M059J (cell line): ENCODE data around the gene TCF19. TPM values are rescaled to one million over a fixed set of nuclear protein-coding genes. Genes with fewer than 3 reads are reported as not detected.

Source experiments
- DNase-seq: peaks from one replicate; pipeline ENCODE4 v3.0.0-alpha.2; 2012; ENCODE audit warnings: low read depth
- total RNA-seq: library from RNA; depleted of rRNA; stranded (reverse); fragments of >200 nt; shearing (Covaris generic); gene quantifications from 2 replicates; pipeline ENCODE4 v1.2.3, GENCODE V29; 2014

Gene TCF19
- total RNA-seq, 1 experiment from 2014 or later, result 130 TPM

GRCh38 chr6:31128093-31128676 is 30.2 kb upstream of the TCF19 start:
- DNase-seq, result peak; percentile 66

DNA sequence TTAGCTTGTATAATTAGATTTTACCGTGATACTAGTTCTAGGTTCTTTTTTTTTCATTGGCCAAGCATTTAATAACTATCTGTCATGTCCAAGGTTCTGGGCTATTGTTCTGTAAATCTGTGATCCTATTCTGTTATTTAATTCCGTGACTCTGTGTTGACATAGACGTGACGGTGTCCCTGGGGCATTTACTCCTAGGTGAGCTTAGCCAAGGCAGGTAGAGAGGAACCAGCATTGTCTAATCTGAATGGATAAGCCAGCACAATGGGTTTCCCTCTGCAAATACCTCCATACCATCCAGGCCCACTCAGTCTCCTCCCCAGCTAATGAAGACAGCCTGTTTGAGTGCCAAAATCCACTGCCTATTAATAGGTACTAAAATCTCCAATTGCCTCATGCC is 29.3 kb upstream of the TCF19 start:
- no peak for DNase-seq

DNA sequence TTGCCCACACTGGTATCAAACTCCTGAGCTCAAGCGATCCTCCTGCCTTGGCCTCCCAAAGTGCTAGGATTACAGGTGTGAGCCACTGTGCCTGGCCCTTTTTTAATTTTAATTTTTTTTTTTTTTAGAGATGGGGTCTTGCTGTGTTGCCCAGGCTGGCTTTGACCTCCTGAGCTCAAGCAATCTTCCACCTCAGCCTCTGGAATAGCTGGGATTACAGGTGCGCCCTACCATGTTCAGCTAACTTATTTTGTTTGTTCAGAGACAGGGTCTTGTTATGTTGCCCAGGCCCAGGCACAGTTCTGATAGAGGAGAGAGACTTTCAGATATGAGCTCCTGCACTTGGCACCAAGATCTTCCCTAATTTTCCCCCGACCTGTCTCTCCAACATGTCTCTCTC is 27.6 kb upstream of the TCF19 start:
- no peak for DNase-seq

DNA sequence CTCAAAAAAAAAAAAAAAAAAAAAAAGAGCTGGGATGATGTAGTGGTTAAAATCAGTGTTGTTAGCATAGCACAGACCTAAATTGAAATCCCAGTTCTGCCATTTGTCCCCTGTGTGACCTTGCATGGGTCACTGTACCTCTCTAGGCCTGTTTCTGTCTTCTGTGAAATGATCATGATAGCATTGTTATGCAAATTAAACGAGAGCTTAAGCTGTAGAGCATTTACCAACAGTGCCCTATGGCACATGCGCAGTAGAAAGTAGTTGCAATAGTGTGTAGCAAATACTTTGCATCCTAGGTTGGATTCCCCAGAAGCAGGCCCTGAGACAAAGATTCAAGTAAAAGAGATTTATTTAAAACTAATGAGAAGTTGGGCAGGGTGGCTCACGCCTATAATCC is 26.8 kb upstream of the TCF19 start:
- DNase-seq, result no peak

DNA sequence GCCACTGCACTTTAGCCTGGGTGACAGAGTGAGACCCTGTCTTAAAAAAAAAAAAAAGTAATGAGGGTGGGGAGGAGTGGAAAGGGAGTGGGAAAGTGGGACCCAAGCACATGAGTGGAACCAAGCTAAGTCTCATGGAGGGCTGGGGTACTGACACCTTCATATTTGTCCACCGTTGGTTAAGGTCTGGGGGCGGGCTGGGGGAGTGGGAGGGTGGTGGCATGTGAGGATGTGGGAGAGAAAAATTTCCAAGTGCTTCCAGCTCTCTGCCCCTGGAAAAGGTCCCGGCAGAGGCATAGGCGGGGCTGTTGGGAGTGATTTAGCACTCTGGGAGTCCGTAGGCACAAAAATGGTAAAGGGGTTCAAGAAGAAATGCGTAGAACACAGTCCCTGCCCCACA is 25.6 kb upstream of the TCF19 start:
- no peak for DNase-seq

GRCh38 chr6:31135710-31136109 is 22.7 kb upstream of the TCF19 start:
- DNase-seq, result no peak

DNA sequence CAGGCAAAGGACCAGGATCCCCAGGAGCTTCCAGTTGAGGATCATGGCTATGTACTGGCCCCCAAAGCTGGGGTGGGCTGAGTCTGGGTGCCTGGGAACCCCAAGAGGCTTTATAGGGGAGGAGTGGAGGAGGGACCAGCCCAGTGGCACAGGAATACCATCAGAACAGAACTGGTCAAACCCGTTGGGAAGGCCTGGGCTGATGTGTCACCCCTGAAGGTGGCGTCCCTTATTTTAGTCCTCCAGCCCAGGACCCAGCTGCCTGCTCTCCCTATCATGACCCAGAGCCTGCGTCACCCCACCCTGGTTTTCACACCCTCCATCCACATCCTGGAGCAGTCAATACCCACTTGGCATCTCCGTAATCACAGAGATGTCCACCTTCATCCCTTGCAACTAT is 19.4 kb upstream of the TCF19 start, which contains the start of gene PSORS1C2:
PSORS1C2 (minus strand) TSS at position 85 of the 400 bp plus-strand sequence; CDS start at position 45, 40 bp downstream.
- DNase-seq, result no peak

DNA sequence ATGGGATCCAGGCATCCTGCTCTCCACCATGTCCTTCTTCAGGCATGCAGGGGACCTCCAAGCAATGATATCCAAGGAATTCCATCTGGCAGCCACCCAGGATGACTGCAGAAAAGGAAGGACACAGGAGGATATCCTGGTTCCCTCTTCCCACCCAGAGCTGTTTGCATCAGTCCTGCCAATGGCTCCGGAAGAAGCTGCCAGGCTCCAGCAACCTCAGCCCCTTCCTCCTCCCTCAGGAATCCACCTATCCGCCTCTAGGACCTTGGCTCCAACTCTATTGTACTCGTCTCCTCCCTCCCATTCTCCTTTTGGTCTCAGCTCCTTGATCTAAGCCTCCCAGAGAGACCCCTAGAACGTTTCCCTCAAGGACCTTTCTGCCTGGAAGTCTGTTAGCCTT is 18.8 kb upstream of the TCF19 start:
- DNase-seq, result peak; percentile 53

GRCh38 chr6:31140643-31141042 is 17.7 kb upstream of the TCF19 start:
- no peak for DNase-seq

GRCh38 chr6:31142361-31142761 is 16.0 kb upstream of the TCF19 start:
- no peak for DNase-seq

- peak; percentile 86 for DNase-seq
These were observed 15.2 kb upstream of the TCF19 start for GRCh38 chr6:31143148-31143547.

DNA sequence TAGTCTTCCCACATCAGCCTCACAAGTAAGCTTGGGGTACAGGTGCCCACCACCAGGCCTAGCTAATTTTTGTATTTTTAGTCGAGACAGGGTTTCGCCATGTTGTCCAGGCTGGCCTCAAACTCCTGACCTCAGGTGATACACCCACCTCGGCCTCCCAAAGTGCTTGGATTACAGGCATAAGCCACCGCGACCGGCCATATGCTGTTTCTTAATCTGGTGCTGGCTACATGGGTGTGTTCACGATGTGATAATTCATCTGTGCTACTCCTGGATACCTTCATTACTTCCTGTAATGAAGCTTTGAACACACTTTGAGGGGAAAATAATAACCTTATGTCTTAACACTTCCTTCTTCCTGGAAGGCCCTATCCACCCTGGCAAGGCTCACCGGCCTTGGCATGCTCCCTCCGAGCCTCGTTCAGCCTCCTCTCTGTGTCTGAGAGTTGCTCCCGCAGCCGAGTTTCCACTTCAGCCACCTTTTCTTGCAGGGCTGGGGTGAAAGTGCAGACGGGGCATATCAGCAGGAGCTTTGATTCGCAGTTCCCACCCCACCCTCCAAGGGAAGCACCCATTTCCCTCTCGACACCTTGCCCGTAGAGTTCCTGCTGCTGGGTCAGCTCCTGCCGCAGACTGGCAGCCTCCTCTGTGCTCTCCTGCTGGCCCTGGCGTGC is 14.0 kb upstream of the TCF19 start:
- no peak for DNase-seq

DNA sequence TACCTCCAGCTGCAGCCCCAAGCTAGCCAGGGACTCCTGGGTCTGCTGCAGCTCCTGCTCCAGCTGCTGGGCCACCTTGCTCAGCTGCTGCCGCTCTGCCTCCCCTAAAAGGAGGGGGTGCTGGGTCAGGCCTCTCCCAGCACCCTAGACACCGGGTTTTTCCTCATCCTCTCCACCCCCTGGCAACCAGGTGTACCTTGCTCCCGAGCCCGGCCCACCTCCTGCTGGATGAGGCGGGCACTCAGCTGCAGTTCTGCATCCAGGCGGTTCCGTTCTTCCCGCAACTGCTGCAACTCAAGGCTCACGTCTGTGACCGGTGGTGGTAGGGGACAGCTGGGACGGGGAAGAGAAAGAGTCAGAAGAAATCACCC is 13.4 kb upstream of the TCF19 start:
- DNase-seq, result no peak

DNA sequence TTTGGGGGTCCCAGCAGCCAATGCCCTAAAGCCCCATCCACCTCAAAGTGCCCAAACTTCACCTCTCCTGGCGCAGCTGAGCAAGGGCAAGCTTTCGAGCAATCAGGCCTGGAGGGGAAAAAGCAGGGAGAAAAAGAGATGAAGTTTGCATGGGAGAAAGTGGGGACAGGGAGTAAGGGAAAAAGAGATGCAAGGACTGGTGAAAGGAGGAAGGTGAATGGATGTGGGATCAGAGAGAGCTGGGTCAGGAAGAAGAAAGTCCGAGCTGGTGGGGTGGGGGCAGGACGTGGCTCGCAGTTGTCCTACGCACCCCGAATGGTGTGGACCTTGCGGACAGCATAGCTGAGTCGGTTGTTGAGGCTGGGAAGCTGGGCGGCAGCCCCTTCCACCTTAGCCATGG is 13.0 kb upstream of the TCF19 start:
- no peak for DNase-seq

DNA sequence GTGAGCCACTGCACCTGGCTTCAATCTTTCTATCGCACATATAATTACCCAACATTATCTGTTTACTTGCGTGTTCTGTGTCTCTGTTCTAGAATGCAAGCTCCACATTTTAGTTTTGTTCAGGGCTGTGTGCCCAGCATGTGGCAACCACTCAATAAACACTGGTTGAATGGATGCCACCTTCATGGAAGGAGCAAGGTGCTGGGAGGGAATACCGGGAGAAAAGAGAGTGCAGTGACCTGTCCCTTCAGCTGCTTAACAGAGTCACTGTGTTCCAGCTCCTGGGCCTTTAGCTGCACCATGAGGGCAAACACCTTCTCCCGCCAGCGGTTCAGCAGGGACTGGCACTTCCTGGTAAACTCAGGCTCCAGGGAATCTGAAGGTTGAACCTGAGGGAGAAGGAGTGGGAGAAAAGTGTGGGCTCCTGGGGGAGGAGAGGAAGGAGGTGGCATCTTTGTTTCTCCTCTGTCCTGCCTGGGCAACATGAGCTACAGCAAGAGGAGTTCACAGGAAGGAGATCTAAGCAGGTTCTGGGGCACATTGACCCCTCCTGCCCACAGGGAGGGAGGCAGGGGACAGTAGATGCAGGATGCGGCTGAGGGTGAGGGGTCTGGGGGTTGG is 8.5 kb upstream of the TCF19 start:
- no peak for DNase-seq

DNA sequence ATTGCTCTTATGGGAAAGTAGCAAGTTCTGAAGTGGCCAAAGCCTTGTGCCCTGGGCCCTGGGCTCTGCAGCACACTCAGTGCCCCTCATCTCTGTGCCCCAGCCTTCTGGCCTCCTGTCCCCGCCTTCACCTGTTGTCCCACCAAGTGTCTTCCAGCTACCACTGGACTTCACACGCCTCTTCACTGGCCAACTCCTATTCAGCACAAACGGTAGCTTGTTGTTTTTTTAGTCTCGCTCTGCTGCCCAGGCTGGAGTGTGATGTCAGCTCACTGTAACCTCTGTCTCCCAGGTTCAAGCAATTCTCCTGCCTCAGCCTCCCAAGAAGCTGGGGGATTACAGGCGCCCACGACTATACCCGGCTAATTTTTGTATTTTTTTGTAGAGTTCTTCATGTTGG is 5.6 kb upstream of the TCF19 start:
- no peak for DNase-seq

- no peak for DNase-seq
These were observed 4.0 kb upstream of the TCF19 start for GRCh38 chr6:31154436-31154835.

DNA sequence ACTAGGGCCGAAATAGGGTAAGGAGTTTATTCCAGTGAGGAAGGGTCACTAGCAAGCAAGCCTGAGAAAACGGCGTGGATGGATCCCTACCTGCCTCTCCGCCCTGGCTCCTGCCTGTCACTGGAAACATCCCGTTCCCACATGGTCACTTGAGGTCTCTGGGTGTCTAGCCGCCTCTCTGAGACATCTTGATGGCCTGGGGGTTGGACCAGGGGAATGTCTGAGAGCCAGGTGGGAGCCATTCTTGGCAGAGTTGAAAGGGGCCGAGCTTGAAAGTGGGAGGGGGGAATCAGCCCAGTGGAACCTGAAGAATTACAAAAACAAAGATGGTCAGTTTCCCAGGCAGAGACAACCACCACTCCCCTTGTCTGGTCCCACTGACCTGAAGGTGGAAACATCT is 1.7 kb upstream of the TCF19 start:
- DNase-seq, result no peak

- DNase-seq, result no peak
These were observed 763 bp upstream of the TCF19 start, which contains the start of gene CCHCR1 for GRCh38 chr6:31157513-31158139. TSS of gene CCHCR1 (minus strand) at chr6:31157802. CDS start at chr6:31157600, 202 bp downstream.

DNA sequence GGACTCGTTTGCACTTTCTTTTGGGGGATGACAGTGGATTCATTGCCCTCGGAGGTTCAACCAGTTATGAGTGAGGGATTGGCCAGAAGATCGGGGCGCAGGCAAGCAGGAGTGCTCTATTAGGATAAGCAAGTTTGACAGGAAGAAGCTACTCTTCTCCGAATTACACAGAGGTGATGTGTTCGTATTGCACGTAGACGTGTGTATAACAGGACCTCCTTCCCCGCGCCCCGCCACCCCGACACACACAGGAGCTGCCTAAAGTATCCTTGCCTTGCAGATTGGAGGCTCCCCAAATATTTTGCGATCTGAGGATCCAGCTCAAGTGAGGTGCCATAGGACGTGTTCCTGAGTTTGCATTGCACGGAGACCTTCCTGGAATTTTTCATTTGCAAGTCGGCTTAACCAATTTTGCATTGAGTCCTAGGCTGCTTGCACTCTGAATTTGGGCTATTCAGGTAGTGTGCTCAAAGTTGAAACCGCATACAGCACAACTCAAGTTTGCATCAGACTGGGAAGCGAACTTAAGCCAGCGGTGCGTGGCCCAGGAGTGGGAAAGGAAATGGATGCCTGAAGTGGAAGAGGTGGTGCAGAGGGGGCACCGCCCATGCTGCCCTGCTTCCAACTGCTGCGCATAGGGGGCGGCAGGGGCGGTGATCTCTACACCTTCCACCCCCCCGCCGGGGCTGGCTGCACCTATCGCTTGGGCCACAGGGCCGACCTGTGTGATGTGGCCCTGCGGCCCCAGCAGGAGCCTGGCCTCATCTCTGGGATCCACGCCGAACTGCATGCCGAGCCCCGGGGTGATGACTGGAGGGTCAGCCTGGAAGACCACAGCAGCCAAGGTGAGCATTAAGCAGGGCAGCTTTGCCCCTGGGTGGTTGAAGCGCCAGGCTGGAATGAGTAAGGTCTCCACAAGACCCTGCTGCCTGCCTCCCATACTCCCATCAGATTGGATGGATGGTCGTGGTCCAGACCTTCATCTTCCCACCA is 770 bp downstream of the TCF19 start:
- DNase-seq, result peak; percentile 67
